Measurements from ENCODE around the gene MOXD1.
A peak's percentile ranks its signal among the peaks of the same experiment; 100 is the strongest.
"Not testable (repeated sequence)": the region's sequence is repeated elsewhere in the genome, so short reads cannot be mapped to it uniquely, and the experiment has no call there.

The MOXD1 gene

DNA sequence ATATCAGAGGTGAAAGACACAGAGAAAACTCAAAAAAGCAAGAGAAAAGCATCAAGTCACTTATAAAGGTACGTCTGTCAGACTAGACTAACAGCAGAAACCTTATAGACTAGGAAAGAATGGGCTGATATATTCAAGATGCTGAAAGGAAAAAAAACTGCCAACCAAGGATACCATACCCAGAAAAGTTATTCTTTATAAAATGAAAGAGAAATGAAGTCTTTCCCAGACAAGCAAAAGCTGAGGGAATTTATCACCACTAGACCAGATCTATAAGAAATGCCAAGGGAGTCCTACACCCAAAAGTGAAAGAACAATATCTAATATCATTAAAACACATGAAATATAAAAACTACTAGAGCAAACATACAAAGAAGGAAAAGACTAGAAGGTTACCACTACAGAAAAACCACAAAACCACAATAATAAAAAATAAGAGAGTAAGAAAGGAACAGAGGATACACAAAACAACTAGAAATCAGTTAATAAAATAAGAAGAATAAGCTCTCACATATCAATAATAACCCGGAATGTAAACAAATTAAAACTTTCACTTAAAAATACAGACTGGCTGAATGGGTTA is 6.2 kb downstream of the MOXD1 start:
- no peak for DNase-seq

DNA sequence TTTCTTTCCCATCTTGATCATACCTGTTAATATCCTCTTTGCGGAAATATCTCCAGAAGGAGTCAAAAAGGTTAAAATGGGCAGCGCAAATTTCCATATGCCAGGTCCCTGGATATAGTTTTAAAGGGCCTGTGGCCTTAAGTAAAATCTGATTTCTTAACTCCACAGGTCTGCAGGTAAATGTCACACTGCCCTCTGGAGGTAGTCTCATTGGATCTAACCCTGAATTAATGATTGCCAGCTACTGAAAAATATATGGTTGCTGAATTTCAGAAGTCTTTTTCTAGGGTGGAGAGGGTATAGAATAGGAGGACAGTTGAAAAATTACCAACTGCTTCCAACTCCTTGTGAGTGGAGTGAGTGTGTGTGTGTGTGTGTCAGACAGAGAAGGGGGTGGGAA is 8.5 kb downstream of the MOXD1 start:
- DNase-seq, result no peak

DNA sequence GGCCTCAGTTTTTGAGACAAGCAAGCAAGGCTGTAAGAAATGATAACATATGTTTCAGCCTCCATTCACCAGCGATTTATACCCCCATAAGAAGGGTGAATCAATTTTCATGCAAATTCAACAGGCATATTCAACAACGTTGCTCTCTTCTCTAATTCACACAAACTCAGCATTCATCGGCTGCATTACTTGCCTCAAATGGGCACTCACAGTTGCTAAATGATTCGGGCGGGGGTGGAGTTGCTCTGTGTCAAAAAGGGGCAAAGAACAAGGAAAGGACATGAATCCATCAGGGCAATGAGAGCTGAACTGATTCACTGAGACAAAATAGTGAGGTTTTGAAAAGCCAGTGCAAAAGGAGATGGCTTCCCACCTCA is 9.0 kb downstream of the MOXD1 start:
- DNase-seq, result no peak

DNA sequence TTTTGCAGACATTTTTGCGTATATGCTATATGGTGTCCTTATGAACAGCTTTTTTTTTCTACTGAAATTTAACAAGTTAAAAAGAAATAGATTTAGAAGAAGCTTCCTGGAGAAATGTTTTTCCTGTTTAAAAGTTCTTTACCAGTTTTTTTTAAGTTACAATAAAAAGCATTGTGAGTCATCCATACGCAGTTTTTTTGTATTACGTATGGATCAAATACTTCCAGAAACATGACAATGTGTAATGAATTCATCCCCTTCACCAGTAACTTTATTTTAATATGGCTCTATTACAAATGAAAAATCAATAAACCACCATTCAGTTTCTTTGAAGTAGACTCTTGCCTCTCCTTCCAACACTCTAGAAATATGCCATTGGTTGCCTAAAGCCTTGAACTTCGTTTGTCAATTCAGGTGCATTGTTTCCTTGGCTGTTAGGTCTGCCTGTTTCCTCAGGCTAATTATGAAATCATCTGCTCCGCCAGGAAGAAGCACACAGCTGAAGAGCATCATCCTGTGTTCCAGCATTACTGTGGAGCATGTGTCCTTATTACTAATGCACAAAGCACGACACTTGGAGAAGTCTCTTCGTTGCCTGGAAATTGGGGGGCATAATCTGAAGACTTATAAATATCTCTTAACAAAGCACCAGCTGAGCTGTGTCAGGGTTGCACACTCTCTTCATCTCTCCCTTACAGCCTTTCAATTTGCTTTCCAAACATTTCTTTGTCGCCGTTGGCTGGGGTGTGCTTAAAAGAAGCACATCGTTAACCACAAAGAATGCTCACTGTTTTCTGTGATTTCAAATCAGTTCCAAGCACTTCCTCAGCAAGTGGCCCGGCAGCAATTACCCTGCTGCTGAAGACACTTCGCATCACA is 9.6 kb downstream of the MOXD1 start:
- DNase-seq, result no peak

DNA sequence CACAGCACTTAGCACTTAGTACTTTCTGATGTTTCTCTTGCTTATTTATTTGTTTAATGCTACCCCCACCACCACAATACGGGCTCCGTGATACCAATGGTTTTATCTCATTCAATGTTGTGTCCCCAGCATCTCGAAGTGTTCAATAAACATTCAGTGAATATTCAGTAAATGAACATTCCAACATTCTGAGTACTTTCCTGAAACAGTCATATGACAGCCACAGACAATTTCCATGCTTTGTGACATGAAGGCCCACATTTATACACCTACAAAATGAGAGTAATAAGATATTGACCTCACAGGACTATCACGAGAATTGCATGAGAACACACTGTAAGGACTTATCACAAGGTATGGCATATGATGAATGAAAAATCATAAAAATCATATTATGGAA is 10.8 kb downstream of the MOXD1 start:
- no peak for DNase-seq

DNA sequence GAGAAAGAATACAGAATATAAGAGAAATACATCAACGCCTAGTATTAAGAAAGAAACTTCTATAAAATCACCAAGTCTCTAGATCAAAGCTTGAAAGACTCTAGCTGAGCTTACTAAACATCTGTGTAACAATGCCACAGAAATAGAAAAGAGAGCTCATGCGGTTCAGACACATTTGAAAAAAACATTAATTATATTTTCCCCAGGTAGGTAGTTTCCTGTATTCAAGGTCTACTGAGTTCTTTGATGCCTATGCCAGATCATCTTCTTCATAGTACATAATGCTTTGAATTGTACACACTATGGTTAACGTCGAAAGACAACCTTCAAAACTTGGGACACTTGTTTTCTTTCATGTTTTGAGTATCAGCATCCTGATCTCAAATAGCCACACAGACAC is 11.3 kb downstream of the MOXD1 start:
- DNase-seq, result no peak

DNA sequence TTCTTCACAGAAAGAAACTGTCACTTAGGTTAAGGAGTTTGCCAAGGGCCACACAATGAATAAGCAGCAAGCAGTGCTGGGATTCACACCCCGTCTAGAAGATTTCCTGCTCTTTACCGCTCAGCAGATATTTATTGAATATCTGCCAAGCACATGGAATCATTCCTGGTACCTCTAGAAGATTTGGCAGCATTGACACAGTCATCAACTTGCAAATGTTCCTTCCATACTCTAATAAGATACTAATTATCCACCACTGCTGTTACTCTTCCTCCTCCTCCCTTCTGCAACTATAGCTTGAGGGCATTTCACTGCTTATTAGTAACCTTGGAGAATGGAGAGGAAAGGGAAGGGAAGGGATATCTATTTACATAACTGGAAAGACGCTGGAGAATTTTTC is 13.0 kb downstream of the MOXD1 start:
- DNase-seq, result peak; percentile 49

DNA sequence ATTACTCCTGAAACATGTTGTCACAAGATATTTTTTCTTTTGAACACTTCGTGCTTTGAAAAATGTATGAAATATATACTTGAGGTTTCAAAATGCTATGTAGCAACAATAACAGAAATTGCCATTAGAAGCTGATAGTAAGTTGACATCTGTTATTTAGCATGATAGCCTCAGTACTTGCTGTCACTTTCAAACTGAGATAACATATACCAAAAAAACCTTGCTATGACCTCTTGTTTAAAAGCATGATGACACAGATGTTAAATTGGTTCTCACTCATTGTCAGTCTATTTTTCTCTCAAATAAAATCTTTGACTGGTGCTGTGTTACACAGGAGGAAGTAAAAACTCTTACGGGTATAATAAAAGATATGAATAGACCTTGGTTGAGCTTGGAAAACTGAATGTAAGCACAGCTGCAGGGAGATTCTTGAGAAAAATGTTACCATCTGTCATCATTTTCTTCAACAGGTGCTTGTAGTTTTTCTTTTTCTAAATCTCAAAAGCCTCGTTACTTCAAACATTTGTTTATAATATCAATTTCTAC is 18.6 kb downstream of the MOXD1 start:
- DNase-seq, result no peak

DNA sequence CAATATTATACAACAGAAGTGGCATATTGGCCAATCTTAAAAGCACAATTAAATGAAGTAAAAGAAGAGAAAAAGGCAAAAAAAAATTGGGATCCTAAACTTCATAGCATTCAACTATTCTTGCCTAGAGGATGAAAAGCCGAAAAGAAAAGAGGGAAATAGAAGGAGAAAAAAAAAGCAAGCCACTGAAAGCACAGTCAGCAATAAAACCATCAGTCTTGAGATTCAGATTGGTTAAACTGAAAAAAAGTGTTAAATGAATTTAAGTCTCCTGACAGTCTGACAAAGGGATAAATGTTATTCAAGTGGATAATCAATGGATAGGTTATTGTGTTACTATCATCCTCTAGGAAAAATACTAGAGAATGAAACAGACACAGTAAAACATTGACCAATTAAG is 19.9 kb downstream of the MOXD1 start:
- DNase-seq, result no peak

DNA sequence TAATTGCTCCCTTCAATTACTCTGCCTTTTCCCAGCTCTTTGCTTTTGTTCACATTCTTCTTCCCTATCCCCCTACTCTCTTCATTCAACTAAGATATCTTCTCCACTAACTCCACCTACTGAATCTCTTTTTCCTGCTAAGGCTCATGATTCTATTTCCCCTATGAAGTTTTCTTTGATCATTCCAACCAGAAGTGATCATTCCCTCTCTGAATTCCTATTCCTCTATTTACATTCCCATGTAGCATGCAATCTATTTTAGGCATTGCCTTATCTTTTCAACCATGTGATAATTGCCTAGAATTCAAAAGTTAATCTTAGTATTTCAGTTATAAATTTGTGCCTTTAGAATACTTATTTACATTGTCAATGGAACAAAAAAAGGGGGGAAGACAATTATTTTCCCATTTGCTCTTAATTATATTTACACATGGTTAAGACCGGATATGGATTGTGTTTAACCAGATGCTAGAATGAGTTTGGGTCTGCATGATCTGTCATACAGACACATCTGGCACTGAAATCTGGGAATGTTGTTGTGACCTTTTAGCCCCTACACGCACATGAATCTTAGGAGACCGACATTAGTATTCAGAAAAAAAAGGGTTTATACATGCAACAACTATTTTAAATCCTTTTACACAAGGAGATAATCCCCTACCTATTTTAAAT is 20.8 kb downstream of the MOXD1 start:
- DNase-seq, result no peak

DNA sequence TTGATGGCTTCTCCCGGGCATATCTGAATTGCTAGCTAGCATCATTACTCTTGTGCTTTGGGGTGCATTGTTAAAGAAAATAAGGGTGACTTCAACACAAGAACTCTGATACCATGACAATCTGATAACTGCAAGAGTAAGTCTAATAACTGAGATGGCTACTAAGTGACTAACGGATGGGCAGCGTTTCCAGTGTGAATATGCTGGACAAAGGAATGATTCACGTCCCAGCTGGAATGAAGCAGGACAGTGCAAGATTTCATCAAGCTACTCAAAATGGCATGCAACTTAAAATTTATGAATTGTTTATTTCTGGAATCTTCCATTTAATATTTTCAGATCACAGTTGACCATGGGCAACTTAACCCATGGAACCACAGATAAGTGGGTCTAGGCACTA is 31.7 kb downstream of the MOXD1 start:
- DNase-seq, result no peak

DNA sequence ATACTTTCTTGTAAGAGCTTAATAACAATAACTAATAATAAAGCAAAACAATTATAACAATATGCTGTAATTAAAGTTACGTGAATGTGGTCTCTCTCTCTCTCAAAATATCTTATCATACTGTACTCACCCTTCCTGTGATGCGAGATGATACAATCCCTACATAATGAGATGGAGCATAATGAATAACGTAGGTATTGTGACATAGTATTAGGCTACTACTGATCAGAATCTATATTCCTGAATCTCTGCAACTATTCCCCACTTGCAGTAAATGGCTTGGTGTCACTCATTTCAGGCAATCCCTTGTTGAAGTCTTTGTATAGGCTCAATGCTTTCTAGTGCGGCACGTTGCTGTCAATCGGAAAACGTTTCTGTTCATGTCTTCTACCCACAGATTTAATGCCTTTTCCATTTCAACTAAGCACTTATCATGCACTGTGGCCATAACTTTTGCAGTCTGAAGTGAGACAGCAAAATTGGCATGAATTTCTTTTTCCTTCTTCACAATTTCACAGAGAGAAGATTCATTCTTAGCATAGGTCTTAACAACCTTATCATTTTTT is 32.3 kb downstream of the MOXD1 start:
- no peak for DNase-seq

DNA sequence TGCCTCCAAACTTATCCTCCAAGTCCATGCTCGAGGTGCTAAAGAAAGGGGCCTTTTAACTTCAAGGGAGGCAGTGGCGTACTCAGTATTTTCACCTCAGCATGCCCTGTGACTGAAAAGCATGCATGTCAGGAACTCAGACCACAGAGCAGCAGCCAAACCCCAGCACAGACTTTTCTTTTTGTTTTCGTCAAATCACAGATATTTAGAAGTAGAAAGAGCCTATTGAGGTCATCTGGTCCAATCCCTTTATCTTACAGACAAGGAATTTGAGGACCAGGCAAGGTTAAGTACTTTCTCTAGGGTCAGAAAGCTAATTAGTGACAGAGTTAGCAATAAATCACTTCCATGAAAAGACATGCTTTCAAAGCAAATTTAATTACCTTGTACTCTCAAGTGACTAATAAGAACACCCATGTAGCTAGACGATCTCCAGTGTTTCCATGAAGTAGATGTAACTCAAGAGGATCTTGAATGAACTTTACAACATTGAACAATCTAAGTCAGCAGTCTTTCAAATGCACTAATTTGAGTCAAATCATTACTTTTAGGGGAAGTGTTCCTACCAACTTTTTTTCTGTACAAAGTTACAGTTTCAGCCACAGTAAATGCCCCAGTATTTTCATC is 35.9 kb downstream of the MOXD1 start:
- no peak for DNase-seq

DNA sequence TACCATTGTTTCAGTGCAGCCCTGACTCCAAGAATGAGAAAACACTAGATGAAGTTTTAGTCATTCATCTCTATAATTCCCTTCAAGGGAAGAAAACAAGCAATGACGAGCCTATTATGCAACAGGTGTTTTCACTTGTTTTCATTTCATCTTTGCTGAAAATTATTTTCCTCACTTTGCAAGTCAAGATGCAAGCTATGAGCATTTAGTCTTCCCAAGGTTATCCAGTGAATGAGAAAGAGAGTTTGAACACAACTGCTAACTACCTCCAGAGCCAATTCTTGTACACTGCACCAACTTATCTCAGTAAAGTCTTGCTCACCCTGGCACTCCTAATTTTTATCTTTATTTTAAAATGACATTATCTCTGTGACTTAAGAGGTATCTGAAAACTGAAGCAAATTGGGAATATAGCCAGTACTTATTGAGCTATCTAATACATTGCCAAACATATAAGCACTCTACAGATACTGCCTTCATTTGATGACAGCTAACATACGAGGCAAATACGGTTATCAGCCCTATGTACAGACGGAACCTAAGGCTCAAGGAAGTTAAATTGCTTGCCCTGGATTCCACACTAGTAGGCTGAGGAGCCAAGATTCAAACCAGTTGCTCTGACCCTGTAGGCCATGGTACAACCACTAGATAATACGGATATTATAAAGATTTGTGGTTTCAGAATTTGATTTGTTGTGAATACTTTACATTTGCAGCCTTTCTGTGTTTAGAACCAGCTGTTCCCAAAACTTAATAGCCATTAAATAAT is 36.8 kb downstream of the MOXD1 start:
- DNase-seq, result no peak

DNA sequence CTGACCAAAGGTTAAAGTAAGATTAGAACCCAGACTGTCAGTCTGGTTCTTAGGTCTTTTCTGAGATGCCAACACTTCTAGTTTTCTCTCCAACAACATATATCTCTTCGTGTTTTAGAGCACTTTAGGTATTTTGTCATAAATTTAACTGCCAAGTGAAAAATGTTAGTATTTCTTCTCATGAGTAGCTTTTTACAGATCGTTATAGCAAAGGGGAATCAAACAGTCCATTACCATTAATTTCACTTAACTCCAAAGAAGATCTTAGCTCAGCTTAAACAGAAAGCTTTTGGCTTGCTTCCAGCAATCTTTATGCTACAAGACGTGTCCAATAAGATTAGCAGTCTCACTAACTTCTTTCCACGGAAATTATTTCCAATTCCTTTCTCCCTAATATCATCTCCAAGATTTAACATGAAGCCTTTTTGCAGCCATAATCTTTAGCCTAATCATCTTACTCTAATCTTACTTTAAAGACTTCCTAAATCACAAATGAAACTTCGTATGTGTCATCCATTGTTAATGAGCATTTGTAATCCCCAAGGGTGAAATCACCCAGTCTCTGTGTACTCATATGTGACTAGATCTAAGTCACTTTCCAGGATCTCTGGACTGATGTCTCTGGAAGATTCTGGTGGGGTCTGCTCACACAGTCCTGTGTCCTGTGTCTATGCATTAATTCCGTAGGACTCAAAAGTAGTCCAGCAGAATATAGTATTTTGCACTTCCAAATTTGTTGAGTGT is 38.7 kb downstream of the MOXD1 start:
- no peak for DNase-seq

DNA sequence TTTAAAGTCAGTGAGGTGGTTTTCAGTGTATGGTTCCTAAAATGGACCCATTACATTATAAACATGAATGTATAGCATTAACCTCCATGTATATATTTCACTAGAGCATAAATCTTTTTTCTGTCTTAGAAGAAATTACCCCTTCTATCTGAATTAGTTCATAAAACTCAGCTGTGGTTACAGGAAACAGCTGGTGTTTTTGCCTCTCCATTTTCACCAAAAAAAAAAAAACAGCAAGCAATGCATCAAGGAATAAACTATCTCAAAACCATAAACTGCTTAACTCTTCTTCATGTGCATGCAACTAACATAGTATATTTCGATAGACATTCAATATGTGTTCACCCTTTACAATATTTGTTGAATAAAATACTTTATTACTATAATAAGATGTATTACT is 40.2 kb downstream of the MOXD1 start:
- DNase-seq, result no peak

DNA sequence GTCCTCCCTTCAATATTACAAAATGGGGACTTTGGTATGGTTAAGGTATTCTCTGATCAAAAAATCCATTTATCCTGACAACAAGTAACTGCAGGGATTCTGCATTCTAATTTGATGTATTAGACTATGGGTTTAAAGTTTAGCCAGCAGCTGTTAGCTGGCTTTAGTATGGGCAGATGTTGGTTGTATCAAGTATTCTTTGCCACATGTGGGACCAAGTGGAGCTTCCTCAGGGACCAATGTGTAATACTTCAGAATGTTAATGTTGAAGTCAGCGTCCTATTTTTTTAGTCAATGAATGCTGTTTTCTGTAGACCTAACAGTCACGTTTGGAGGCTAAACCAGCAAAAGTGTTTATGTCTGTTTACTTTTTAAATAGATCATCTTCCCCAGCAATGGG is 41.4 kb downstream of the MOXD1 start:
- no peak for DNase-seq

DNA sequence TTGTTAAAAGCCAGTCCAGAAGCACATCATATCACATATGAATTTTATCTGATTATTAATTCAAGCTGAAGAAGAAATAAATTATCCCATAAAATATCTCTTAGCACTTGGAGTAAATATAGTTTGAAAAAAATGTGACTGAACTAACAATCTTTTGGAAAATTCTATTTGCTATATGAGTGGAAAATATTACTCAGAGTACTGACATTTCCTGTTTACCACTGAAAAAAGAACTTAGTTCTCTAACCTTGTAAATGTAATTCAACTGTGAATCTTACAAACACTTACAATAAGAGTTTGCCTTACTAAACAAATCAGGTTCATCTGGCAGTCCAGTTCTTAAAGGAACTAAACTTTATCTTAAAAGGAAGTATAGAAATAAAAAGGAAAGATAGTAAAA is 44.2 kb downstream of the MOXD1 start:
- no peak for DNase-seq

DNA sequence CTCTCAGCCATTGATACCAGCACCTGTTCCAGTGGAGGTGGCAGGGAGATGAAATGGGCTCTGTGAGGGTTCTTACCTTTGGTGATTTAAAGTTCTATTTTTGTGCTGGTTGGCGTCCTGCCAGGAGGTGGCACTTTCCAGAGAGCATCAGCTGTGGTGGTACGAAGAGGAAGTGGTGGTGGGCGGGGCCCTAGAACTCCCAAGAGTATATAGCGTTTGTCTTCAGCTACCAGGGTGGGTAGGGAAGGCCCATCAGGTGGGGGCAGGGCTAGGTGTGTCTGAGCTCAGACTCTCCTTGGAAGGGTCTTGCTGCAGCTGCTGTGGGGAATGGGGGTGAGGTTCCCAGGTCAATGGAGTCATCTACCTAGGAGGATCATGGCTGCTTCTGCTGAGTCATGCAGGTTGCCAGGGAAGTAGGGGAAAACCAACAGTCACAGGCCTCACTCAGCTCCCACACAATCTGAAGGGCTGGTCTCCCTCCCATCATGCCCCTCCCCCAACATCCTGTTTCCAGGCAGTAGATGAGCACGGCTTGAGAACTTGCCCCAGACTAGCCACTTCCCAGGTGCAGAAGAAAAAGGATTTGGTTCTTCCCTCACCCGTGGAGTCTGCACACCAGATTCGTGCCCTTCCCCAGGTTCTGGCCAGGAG is 46.6 kb downstream of the MOXD1 start:
- DNase-seq, result no peak

DNA sequence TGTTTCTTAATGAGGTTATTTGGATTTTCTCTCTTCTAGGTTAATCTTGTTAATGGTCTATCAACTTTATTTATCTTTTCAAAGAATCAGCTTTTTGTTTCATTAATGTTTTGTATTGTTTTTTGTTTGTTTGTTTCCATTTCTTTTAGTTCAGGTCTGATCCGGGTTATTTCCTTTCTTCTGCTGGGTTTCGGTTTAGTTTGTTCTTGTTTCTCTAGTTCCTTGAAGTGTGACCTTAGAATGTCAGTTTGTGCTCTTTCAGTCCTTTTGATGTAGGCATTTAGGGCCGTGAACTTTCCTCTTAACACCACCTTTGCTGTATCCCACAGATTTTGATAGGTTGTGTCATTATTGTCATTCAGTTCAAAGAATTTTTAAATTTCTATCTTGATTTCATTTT is 49.3 kb downstream of the MOXD1 start:
- DNase-seq, result not testable (repeated sequence)

DNA sequence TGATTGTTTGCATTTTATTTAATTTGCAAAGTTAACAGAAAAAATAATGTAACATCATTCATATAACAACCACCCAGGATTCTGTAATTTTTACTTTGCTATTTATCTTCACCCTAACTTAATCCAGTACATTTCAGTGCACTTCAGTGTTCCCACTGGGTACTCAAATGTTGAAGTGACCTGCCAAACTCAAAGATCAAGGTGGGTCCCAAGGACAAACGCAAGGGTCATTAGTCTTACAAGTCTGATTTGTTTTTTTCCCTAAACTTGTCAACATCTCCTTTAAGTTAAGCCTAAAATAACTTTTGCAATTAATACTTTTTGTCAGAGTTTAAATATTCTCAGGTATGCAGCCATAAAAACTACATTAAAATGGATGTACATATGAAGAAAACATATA is 53.0 kb downstream of the MOXD1 start:
- no peak for DNase-seq
